Lower leg skin (tissue), 3 donors: ENCODE results near the gene ATP2A2.

Source experiments
- CTCF ChIP-seq, 3 donors: fragments of 450-650 bp; IDR thresholded peaks; one replicate each; pipeline ENCODE4 v1.5.1; 2016; ENCODE audit warnings: antibody characterized with exemption in 3 of 3, mild to moderate bottlenecking in 3 of 3, moderate library complexity in 2 of 3
- POLR2A ChIP-seq, 2 donors: fragments of 450-650 bp; IDR thresholded peaks; one replicate each; pipeline ENCODE4 v1.6.1; 2016 to 2017; ENCODE audit warnings: antibody characterized with exemption in 2 of 2, mild to moderate bottlenecking in 1 of 2, moderate library complexity in 1 of 2

GRCh38 chr12:110344657-110345056, 63.6 kb downstream of the ATP2A2 start:
- no peak for TF ChIP-seq CTCF (IDR thresholded peaks at IDR 0.05)
- no peak for TF ChIP-seq POLR2A (IDR thresholded peaks at IDR 0.05)
